Hepatocyte (in vitro differentiated cells): ENCODE results near the gene C3orf70. TPM values are rescaled to one million over a fixed set of nuclear protein-coding genes. Genes with fewer than 3 reads are reported as not detected.

Experiments
- DNase-seq: peaks from one replicate; pipeline ENCODE4 v3.0.0-alpha.2; 2016; ENCODE audit warnings: low spot score
- H2AFZ ChIP-seq: fragments of 200-600 bp; sonication (generic); 2 replicates; pipeline ENCODE4 v1.6.0; 2016; ENCODE audit warnings: antibody characterized with exemption, mild to moderate bottlenecking
- H3K27ac ChIP-seq: fragments of 200-600 bp; sonication (generic); 2 replicates; pipeline ENCODE4 v1.5.1; 2016; ENCODE audit warnings: mild to moderate bottlenecking
- H3K27me3 ChIP-seq: fragments of 200-600 bp; sonication (generic); 2 replicates; pipeline ENCODE4 v1.6.1; 2016
- H3K36me3 ChIP-seq: fragments of 200-600 bp; sonication (generic); replicated peaks from 2 replicates; pipeline ENCODE4 v1.5.1; 2016; ENCODE audit warnings: low read depth; ENCODE audit not compliant: insufficient read depth
- H3K4me1 ChIP-seq: fragments of 200-600 bp; sonication (generic); 2 replicates; pipeline ENCODE4 v1.5.1; 2016; ENCODE audit warnings: mild to moderate bottlenecking, moderate library complexity; ENCODE audit not compliant: insufficient read depth
- H3K4me2 ChIP-seq: fragments of 200-600 bp; sonication (generic); 2 replicates; pipeline ENCODE4 v1.6.0; 2016
- H3K4me3 ChIP-seq: fragments of 200-600 bp; sonication (generic); 2 replicates; pipeline ENCODE4 v1.5.1; 2016; ENCODE audit warnings: mild to moderate bottlenecking
- H3K79me2 ChIP-seq: fragments of 200-600 bp; sonication (generic); 2 replicates; pipeline ENCODE4 v1.6.0; 2017; ENCODE audit warnings: mild to moderate bottlenecking
- H3K9me2 ChIP-seq: fragments of 200-600 bp; sonication (generic); replicated peaks from 2 replicates; pipeline ENCODE4 v1.6.0; 2017; ENCODE audit warnings: mild to moderate bottlenecking; ENCODE audit not compliant: insufficient read depth
- H3K9me3 ChIP-seq: fragments of 200-600 bp; sonication (generic); 2 replicates; pipeline ENCODE4 v1.5.1; 2016; ENCODE audit warnings: low read depth, mild to moderate bottlenecking
- H4K20me1 ChIP-seq: fragments of 200-600 bp; sonication (generic); 2 replicates; pipeline ENCODE4 v1.6.0; 2016; ENCODE audit warnings: mild to moderate bottlenecking; ENCODE audit not compliant: insufficient read depth, poor library complexity, severe bottlenecking
- CTCF ChIP-seq: fragments of 200-600 bp; sonication (generic); IDR thresholded peaks from 2 replicates; pipeline ENCODE4 v1.5.1; 2016; ENCODE audit warnings: antibody characterized with exemption, mild to moderate bottlenecking; ENCODE audit not compliant: poor library complexity
- EZH2 ChIP-seq: fragments of 200-600 bp; sonication (generic); IDR thresholded peaks from 2 replicates; pipeline ENCODE4 v1.6.1; 2016; ENCODE audit warnings: antibody characterized with exemption, mild to moderate bottlenecking, borderline replicate concordance
- EZH2phosphoT487 ChIP-seq: fragments of 200-600 bp; sonication (generic); IDR thresholded peaks from one replicate; pipeline ENCODE4 v1.6.1; 2018; ENCODE audit warnings: antibody characterized with exemption, mild to moderate bottlenecking, low read depth, moderate library complexity; ENCODE audit not compliant: unreplicated experiment, severe bottlenecking
- WGBS: methylation state at CpG from one replicate; pipeline ENCODE4 v1.1.6; 2016; ENCODE audit warnings: low lambda C conversion rate; ENCODE audit errors: missing lambda C conversion rate; 5-methylcytosine and 5-hydroxymethylcytosine counted together
- polyA plus RNA-seq: library from polyadenylated mRNA; unstranded; fragments of >200 nt; fragmentation: Nextera tagmentation; extraction: Ambion mirVana; gene quantifications from 2 replicates; pipeline ENCODE4 v1.2.1, GENCODE V29; 2016
- total RNA-seq: library from RNA; depleted of rRNA; stranded (reverse); fragments of >200 nt; gene quantifications from 2 replicates; pipeline ENCODE4 v1.2.3, GENCODE V29; 2014

Gene C3orf70
- total and polyA plus RNA-seq, 2 experiments from 2014 or later = 1.1 to 6.0 TPM

GRCh38 chr3:185145511-185145910 lies 7.3 kb downstream of the C3orf70 start:
- H3K4me1 ChIP-seq = no peaks in the 10 kb centered on the region
- 92% methylated on average over 6 of the region's 6 CpGs for WGBS
- no peaks in the 10 kb centered on the region for H3K9me3 ChIP-seq
- H4K20me1 ChIP-seq = no peaks in the 10 kb centered on the region
- peaks cover 2% of the 10 kb centered on the region for H3K79me2 ChIP-seq
- DNase-seq = no peak
- H3K27me3 ChIP-seq = peaks cover 19% of the 10 kb centered on the region
- no peak overlapping the region for H3K27ac ChIP-seq
- no peak overlapping the region for H2AFZ ChIP-seq
- H3K4me3 ChIP-seq = no peak overlapping the region
- no peaks in the 10 kb centered on the region for H3K9me2 ChIP-seq
- TF ChIP-seq EZH2 = no peak
- no peak for TF ChIP-seq CTCF
- no peak for TF ChIP-seq EZH2phosphoT487
- H3K4me2 ChIP-seq = no peak overlapping the region
- no peaks in the 10 kb centered on the region for H3K36me3 ChIP-seq

GRCh38 chr3:185144784-185145183 lies 8.1 kb downstream of the C3orf70 start:
- DNase-seq = no peak
- TF ChIP-seq CTCF = no peak
- Histone ChIP-seq H3K27ac (no peak overlapping the region), H3K9me3 (no peaks in the 10 kb centered on the region), H3K9me2 (no peaks in the 10 kb centered on the region), H3K79me2 (no peaks in the 10 kb centered on the region), H3K4me2 (no peak overlapping the region), H3K36me3 (no peaks in the 10 kb centered on the region), H3K4me3 (no peak overlapping the region), H4K20me1 (no peaks in the 10 kb centered on the region), H2AFZ (no peak overlapping the region), H3K4me1 (no peaks in the 10 kb centered on the region), H3K27me3 (peaks cover 14% of the 10 kb centered on the region)
- WGBS = 90% methylated on average over 3 of the region's 3 CpGs

GRCh38 chr3:185137821-185138220 lies 15.0 kb downstream of the C3orf70 start:
- H3K36me3 ChIP-seq = no peaks in the 10 kb centered on the region
- H3K4me2 ChIP-seq = no peak overlapping the region
- H2AFZ ChIP-seq = no peak overlapping the region
- no peaks in the 10 kb centered on the region for H3K79me2 ChIP-seq
- DNase-seq = no peak
- H3K27ac ChIP-seq = no peak overlapping the region
- H3K4me3 ChIP-seq = no peak overlapping the region
- H3K4me1 ChIP-seq = no peaks in the 10 kb centered on the region
- no peaks in the 10 kb centered on the region for H3K9me2 ChIP-seq
- H3K9me3 ChIP-seq = no peaks in the 10 kb centered on the region
- TF ChIP-seq EZH2 (no peak), CTCF (no peak), EZH2phosphoT487 (no peak)
- no peaks in the 10 kb centered on the region for H4K20me1 ChIP-seq
- 100% methylated on average over 1 of the region's 1 CpG for WGBS
- H3K27me3 ChIP-seq = no peaks in the 10 kb centered on the region

DNA sequence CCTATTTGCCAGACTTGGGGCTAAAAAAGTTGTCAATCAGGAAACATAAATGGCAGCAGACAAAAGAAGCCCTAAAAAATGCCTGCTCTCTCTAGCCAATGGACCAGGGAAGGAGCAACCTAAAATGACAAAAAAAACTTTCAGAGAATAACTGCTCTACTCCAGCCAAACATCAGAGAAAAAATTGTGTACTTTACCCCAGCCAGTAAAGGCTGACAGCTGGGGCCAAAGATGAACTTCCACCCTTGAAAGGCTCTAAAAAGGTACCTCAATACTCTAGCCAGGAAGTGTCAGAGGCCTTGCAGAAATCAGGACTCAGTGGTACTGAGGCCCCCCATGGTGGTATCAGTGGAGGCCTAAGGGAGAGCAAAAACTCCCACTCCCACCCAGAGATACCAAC lies 18.4 kb downstream of the C3orf70 start:
- no peak for TF ChIP-seq CTCF
- Histone ChIP-seq H2AFZ (no peak overlapping the region), H3K27me3 (no peaks in the 10 kb centered on the region), H3K9me3 (no peaks in the 10 kb centered on the region), H3K79me2 (no peaks in the 10 kb centered on the region), H3K4me3 (no peak overlapping the region), H3K4me2 (no peak overlapping the region), H4K20me1 (no peaks in the 10 kb centered on the region), H3K9me2 (no peaks in the 10 kb centered on the region), H3K27ac (no peak overlapping the region), H3K4me1 (no peaks in the 10 kb centered on the region), H3K36me3 (no peaks in the 10 kb centered on the region)
- DNase-seq = no peak
